GM12878 (cell line): ENCODE data around the gene NUP85. TPM values are rescaled to one million over a fixed set of nuclear protein-coding genes. Genes with fewer than 3 reads are reported as not detected.
A peak's percentile ranks its signal among the peaks of the same experiment; 100 is the strongest.

Experiments
- ATAC-seq: fragments of 200-7000 bp; cut with Tn5 transposase; 3 replicates; pipeline ENCODE4 v1.9.1; 2020; ENCODE audit warnings: mild to moderate bottlenecking, moderate library complexity
- BruUV-seq: library from RNA; stranded (reverse); fragments of 400-500 nt; replicated peaks from 2 replicates; lab custom pipeline; 2021; lab: Mats Ljungman, UMichigan
- CTCF ChIA-PET: fragments of 300-600 bp; sonication (Branson Sonifier 250); formaldehyde crosslinking; extraction: SDS; loops from one replicate; lab custom pipeline; 2021; ENCODE audit warnings: inconsistent platforms; lab: Yijun Ruan, JAX
- POLR2A ChIA-PET: fragments of 350-600 bp; formaldehyde crosslinking; extraction: SDS; loops from one replicate; lab custom pipeline; 2021; ENCODE audit warnings: inconsistent platforms; lab: Charles Lee
- RAD21 ChIA-PET: fragments of 300-600 bp; sonication (Branson Sonifier 250); formaldehyde crosslinking; loops from one replicate; lab custom pipeline; 2023; ENCODE audit warnings: antibody characterized with exemption; ENCODE audit not compliant: unreplicated experiment; lab: Charles Lee
- SMC1A ChIA-PET: fragments of 300-600 bp; sonication (Branson Sonifier 250); formaldehyde crosslinking; loops from one replicate; lab custom pipeline; 2023; ENCODE audit not compliant: unreplicated experiment, uncharacterized antibody; lab: Charles Lee
- DNase-seq: peaks from one replicate; pipeline ENCODE4 v3.0.0-alpha.2; 2011; ENCODE audit warnings: low read depth, low spot score
- FAIRE-seq: peaks from 3 replicates; lab custom pipeline; 2011; peaks lifted over from hg19 to GRCh38; lab: Jason Lieb, UNC
- H2AFZ ChIP-seq: 2 replicates; pipeline ENCODE4 v1.6.0; 2011; ENCODE audit warnings: low read depth, low read length, control low read depth; ENCODE audit not compliant: control insufficient read depth
- H3K27ac ChIP-seq: 2 replicates; pipeline ENCODE4 v1.5.1; 2011; ENCODE audit warnings: control low read depth; ENCODE audit not compliant: control insufficient read depth, insufficient read depth
- H3K27me3 ChIP-seq, 2 experiments: replicated peaks in 1 of 2; 2 replicates each; pipeline versions ENCODE4 v1.6.0 to v1.6.1; 2011; ENCODE audit warnings: low read length in 1 of 2; ENCODE audit not compliant: control insufficient read depth in 2 of 2, insufficient read depth in 2 of 2
- H3K36me3 ChIP-seq, 2 experiments: 2 replicates each; pipeline ENCODE4 v1.5.1; 2011; ENCODE audit warnings: low read length in 1 of 2; ENCODE audit not compliant: control insufficient read depth in 2 of 2, insufficient read depth in 2 of 2
- H3K4me1 ChIP-seq: 2 replicates; pipeline ENCODE4 v1.6.1; 2011; ENCODE audit warnings: mild to moderate bottlenecking, low read length, moderate library complexity, mixed read lengths; ENCODE audit not compliant: control insufficient read depth, insufficient read depth
- H3K4me2 ChIP-seq: 2 replicates; pipeline ENCODE4 v1.6.0; 2011; ENCODE audit warnings: control low read depth; ENCODE audit not compliant: control insufficient read depth, insufficient read depth
- H3K4me3 ChIP-seq: fragments of 200-600 bp; sonication (generic); 2 replicates; pipeline ENCODE4 v1.5.1; 2016
- H3K79me2 ChIP-seq: 2 replicates; pipeline ENCODE4 v1.6.0; 2011; ENCODE audit warnings: low read length; ENCODE audit not compliant: control insufficient read depth, insufficient read depth
- H3K9ac ChIP-seq: 2 replicates; pipeline ENCODE4 v1.8.0; 2011; ENCODE audit warnings: low read length, control low read depth, mixed read lengths; ENCODE audit not compliant: control insufficient read depth, insufficient read depth
- H3K9me3 ChIP-seq: replicated peaks from 3 replicates; pipeline ENCODE4 v1.5.1; 2011; ENCODE audit warnings: mild to moderate bottlenecking, low read length; ENCODE audit not compliant: control insufficient read depth, insufficient read depth
- H4K20me1 ChIP-seq: 2 replicates; pipeline ENCODE4 v1.6.0; 2011; ENCODE audit not compliant: control insufficient read depth, insufficient read depth
- E4F1 ChIP-seq: fragments of 450-650 bp; IDR thresholded peaks from 2 replicates; pipeline ENCODE4 v1.6.1; 2018; ENCODE audit warnings: borderline replicate concordance, mild to moderate bottlenecking; ENCODE audit not compliant: partially characterized antibody
- WGBS: methylation state at CpG from one replicate; pipeline ENCODE4 v1.1.6; 2016; ENCODE audit warnings: low lambda C conversion rate; ENCODE audit not compliant: insufficient replicate concordance, insufficient coverage; ENCODE audit errors: missing lambda C conversion rate; 5-methylcytosine and 5-hydroxymethylcytosine counted together
- in situ Hi-C: fragments of 300-500 bp; cut with MboI; formaldehyde crosslinking; loops from 9 replicates; pipeline ENCODE4 v1.14.3; 2018; ENCODE audit warnings: mixed read lengths
- intact Hi-C: fragments of 100-400 bp; cut with micrococcal nuclease; formaldehyde crosslinking; loops from one replicate; pipeline ENCODE4 v1.14.2; 2022; ENCODE audit not compliant: unreplicated experiment
- polyA plus RNA-seq, 11 experiments: library from polyadenylated mRNA; depleted of rRNA in 4 of 11; unstranded in 6 of 11; stranded (reverse) in 5 of 11; fragments of >200 nt; fragmentation: Nextera tagmentation in 4 of 11; fragmentation: Illumina TruSeq in 1 of 11; extraction: Ambion mirVana in 4 of 11; extraction: Trizol in 1 of 11; gene quantifications; 1 replicate in 1 of 11; 2 replicates in 10 of 11; pipeline versions ENCODE4 v1.2.1 to v1.2.3, GENCODE V29; 2011 to 2016; ENCODE audit warnings: inconsistent platforms in 2 of 11, missing spikeins in 2 of 11, low read depth in 1 of 11
- total RNA-seq, 4 experiments: library from RNA; depleted of rRNA in 3 of 4; stranded (reverse); fragments of >200 nt in 3 of 4; fragmentation: Illumina TruSeq in 1 of 4; extraction: Trizol in 1 of 4; gene quantifications; 2 replicates each; pipeline versions ENCODE4 v1.2.1 to v1.2.3, GENCODE V29; 2013 to 2021

NUP85 gene
- total and polyA plus RNA-seq, 10 of the 15 experiments (the other 5 are each of a cell fraction or from before 2014, with no cell fraction given), result 54.0 to 135 (median 95.4) TPM

DNA sequence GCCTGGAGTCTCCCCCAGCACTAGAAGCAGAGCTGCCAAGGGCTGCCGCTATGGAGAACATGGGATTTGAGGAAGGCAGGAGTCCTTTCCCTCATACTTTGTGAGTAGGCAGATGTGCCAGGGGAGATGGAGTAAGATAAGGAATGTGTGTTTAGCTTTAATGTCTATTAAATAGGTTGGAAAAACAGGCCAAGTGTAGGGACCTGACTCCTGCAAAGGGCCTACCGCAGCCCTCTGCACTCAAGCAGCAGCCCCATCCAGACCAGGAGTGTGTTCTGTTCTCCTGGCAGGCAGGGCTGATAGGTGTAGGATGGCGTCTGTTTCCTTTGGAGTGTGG is 67.3 kb downstream of the NUP85 start:
- Histone ChIP-seq H3K4me1 (peaks cover 24% of the 10 kb centered on the region), H3K79me2 (peaks cover 32% of the 10 kb centered on the region), H4K20me1 (no peaks in the 10 kb centered on the region), H3K27me3 (no peaks in the 10 kb centered on the region), H3K4me3 (peak overlapping the region; percentile 70; the same call in 1 of the 2 replicates), H3K4me2 (peak overlapping the region; percentile 81), H3K27ac (no peak overlapping the region), H2AFZ (no peak overlapping the region), H3K36me3 (peaks cover 14 to 17% of the 10 kb centered on the region in 2 experiments; a peak in 3 of 4 replicates), H3K9ac (peak overlapping the region; percentile 90; the same call in 1 of the 2 replicates), H3K9me3 (no peaks in the 10 kb centered on the region)
- TF ChIP-seq E4F1, result no peak
- FAIRE-seq, result no peak
- ChIA-PET POLR2A (interaction anchor here (1.3 to 6.4 kb wide), 4 partner anchors 8 to 129 kb away, joined by 4 to 73 read pairs (median 20); partner anchors contain the start of genes GGA3, MRPS7 and SLC25A19), CTCF (interaction anchor here (0.6 to 5.3 kb wide), 8 partner anchors 11 to 312 kb away, joined by 3 to 58 read pairs (median 6); partner anchors contain the start of genes GGA3, MRPS7 and SLC25A19), SMC1A (interaction anchor here (1.0 to 2.8 kb wide), 4 partner anchors 12 to 139 kb away, joined by 4 to 7 read pairs (median 5); partner anchors contain the start of gene SLC25A19), RAD21 (interaction anchor here (0.8 to 4.8 kb wide), 5 partner anchors 11 to 48 kb away, joined by 3 to 68 read pairs (median 15); partner anchors contain the start of genes GGA3, MRPS7 and SLC25A19)
- in situ Hi-C loops, result loop anchor here (5.0 kb wide), 1 partner anchor 139 kb away; no protein-coding TSS in a partner anchor
- no TSS peak for BruUV-seq
- ATAC-seq, result no peak
- 67% methylated on average over 3 of the region's 3 CpGs for WGBS
- intact Hi-C loops, result no loop called here
- no peak for DNase-seq
